OCI-LY3 (cell line): ENCODE data around the gene ADAMTSL4.

Experiments
- EZH2phosphoT487 ChIP-seq: fragments of 200-600 bp; shearing (Covaris generic); IDR thresholded peaks from 2 replicates; pipeline ENCODE4 v1.6.1; 2018; ENCODE audit warnings: antibody characterized with exemption, mixed run types, low read depth
- TF ChIP-seq, protein P1 (sequence below): fragments of 200-600, 300-600 bp; sonication (generic); IDR thresholded peaks from 2 replicates; pipeline ENCODE4 v1.5.1; 2014; ENCODE audit warnings: antibody characterized with exemption, low read length, low read depth

GRCh38 chr1:150537732-150538684, 11.2 kb upstream of the ADAMTSL4 start:
- TF ChIP-seq, protein P1, sequence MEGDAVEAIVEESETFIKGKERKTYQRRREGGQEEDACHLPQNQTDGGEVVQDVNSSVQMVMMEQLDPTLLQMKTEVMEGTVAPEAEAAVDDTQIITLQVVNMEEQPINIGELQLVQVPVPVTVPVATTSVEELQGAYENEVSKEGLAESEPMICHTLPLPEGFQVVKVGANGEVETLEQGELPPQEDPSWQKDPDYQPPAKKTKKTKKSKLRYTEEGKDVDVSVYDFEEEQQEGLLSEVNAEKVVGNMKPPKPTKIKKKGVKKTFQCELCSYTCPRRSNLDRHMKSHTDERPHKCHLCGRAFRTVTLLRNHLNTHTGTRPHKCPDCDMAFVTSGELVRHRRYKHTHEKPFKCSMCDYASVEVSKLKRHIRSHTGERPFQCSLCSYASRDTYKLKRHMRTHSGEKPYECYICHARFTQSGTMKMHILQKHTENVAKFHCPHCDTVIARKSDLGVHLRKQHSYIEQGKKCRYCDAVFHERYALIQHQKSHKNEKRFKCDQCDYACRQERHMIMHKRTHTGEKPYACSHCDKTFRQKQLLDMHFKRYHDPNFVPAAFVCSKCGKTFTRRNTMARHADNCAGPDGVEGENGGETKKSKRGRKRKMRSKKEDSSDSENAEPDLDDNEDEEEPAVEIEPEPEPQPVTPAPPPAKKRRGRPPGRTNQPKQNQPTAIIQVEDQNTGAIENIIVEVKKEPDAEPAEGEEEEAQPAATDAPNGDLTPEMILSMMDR: peak; percentile 15
- TF ChIP-seq EZH2phosphoT487: no peak
